ENCODE data around the gene APPBP2.
"Not testable (repeated sequence)": the region's sequence is repeated elsewhere in the genome, so short reads cannot be mapped to it uniquely, and the experiment has no call there.

APPBP2 gene

DNA sequence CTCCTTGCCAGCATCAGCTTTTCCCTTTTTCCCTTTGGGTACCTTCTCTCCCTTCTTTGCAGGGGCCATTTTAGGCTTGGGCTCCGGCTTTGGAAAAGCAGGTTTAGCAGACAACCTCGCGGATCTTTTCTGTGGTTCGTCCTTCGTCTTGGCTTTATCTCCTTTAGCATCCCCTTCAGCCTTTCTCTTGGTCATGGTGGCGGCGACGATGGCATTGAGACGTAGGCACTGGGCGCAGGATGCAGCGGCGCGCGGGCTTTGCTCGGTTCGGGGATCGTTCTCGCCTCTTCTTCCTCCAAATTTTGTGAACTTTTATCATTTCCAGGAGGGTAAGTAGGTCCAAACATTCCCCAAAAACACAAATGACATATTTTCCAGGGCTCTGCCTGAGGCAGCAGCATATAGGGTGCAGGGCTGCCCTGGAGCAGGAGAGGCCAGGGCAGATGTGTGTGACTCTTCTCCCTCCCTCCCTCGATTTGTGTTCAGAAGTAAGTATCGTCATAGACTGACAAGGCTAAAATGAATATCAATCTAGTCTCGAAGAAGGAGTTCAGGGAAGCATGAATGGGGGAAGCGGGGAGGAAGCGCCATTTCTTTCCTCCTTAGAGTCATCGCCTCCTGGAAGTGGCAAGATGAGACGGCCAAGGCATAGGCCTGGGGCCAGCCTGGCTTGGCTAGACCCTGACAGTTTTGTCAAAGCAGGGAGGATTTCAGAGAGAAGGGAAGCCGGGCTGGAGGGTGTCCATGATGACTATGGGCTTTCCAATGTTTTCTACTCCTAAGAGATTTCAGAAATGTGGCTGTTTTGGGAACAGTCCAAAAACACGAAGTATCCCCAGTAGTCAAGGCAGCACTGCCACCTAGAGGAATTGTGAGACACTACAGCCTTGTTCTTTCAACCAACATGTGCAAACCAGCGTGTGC is 90.5 kb downstream of the APPBP2 start:
- DNase-seq (ENCODE audit: low spot score) = peak; percentile 75

DNA sequence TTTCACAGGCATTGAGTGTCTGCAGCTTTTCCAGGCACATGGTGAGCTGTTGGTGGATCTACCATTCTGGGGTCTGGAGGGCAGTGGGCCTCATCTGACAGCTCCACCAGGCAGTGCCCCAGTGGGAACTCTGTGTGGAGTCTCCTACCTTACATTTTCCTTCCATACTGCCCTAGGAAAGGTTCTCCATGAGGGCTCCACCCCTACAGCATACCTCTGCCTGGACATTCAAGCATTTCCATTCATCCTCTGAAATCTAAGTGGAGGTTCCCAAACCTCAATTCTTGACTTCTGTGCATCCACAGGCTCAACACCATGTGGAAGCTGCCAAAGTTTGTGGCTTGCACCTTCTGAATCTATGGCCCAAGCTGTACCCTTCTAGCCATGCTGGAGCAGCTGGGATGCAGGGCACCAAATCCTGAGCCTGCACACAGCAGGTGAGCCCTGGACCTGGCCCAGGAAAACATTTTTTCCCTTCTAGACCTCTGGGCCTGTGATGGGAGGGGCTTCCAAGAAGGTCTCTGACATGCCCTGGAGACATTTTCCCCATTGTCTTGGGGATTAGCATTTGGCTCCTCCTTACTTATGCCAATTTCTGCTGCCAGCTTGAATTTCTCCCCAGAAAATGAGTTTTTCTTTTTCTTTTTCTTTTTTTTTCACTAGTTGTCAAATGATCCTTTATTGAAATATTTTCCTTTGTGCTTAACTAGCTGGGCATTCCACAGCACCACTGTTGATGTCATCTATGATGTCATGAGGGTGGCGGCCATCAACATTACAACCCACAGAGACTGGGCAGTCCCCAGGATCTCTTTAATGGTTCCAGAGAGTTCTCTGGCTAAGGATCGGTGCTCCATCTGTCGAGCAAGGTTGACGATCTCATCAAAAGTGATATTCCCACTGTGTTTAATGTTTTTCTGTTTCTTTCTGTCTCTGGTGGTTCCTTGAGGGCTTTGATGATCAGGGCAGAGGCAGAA is 92.7 kb downstream of the APPBP2 start:
- DNase-seq (ENCODE audit: low spot score) = not testable (repeated sequence)

DNA sequence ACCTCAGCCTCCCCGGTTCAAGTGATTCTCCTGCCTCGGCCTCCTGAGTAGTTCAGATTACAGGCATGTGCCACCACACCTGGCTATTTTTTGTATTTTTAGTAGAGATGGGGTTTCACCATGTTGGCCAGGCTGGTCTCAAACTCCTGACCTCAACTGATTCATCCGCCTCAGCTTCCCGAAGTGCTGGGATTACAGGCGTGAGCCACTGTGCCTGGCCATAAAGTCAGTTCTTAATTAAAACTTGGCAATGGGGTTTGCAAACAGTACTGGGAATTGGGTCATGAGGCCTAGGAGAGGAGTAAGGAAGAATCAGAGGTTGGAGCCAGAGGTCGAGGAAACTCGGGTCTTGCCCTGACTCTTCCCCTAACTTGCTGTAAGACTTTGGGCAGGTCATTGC is 95.5 kb downstream of the APPBP2 start:
- DNase-seq (ENCODE audit: low spot score) = not testable (repeated sequence)

DNA sequence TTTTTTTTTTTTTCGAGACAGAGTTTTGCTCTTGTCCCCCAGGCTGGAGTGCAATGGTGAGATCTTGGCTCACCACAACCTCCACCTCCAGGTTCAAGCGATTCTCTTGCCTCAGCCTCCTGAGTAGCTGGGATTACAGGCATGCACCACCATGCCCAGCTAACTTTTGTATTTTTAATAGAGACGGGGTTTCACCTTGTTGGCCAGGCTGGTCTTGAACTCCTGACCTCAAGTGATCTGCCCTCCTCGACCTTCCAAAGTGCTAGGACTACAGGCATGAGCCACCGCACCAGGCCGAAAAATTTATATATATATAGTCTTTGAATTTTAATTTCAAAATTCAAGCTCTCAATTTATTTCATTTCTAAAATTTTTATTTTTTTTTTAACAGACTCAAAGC is 97.6 kb downstream of the APPBP2 start:
- not testable (repeated sequence) for DNase-seq (ENCODE audit: low spot score)

DNA sequence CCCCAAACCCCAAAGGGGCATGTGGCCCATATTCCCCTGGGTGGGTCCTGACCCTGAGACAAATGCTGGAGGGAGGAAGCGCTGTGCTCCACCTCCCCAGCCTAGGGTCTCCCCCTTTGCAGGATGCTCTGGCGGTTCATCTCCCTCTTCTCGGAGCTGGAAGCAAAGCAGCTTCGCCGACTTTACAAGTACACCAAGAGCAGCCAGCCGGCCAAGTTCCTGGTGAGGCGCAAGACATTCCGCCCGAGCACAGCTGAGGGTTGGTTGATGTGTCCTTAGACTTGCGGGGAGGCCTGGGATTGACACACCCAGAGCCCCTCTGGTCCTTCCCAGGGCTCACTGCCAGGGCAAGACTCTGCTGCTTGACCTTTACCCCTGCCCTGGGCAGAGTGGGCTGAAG is 99.4 kb downstream of the APPBP2 start:
- DNase-seq (ENCODE audit: low spot score) = no peak

DNA sequence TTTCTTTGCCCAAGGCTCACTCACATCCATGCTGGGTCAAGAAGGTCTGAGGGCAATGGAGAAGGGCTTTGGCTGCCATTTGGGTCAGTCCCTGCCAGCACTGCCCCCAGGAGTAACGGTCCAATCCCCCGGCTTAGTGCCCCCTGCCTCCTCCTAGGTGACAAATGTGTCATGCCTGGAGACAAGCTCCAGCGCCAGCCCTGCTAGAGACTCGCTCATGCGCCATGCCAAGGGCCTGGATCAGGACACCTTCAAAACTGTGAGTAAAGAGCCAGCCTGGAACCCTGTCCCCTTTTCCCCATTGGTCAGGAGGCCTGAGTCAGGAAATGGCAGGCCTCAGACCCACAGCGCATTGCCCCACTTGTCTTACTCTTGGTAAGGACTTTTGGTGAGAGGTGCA is 100.4 kb downstream of the APPBP2 start:
- DNase-seq (ENCODE audit: low spot score) = no peak

DNA sequence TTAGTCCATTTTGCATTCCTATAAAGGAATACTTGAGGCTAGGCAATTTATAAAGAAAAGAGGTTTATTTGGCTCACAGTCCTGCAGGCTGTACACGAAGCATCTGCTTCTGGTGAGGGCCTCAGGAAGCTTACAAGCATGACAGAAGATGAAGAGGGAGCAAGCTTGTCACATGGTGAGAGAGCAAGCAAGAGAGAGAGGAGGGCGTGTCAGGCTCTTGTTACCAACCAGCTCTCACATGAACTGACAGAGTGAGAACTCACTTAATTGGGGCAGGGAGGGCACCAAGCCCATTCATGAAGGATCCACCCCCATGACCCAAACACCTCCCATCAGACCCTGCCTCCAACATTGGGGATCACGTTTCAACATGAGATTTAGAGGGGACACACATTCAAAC is 102.2 kb downstream of the APPBP2 start:
- DNase-seq (ENCODE audit: low spot score) = no peak

DNA sequence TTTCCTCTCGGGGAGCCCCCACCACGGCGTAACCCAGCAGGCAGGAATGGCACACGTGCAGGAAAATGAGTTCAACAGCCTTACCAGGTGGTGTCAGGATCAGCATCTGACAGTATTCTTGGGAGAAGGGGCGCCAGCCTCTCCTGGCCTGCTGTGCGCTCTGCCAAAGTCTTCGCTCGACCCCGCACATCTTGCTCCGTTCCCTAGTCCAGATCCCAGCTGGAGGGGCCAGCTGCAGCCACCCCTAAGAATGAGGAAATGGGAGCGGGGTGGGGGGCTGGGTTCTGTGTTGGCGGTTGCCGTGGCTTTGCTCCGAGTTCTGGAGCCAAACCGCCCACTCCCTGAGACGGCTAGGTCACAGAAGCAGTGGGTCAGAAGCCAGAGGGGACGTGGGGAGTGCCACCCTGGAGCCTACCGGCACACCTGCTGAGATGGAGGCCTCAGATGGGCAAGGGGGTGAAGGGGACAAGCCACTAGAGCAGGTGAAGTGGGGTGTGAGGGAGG is 103.8 kb downstream of the APPBP2 start, which contains the start of gene CHCT1:
Gene CHCT1, plus strand, starts transcription at position 328 of the 504 bp plus-strand sequence. Its CDS starts 104 bp downstream, at position 432.
- no peak for DNase-seq (ENCODE audit: low spot score)

DNA sequence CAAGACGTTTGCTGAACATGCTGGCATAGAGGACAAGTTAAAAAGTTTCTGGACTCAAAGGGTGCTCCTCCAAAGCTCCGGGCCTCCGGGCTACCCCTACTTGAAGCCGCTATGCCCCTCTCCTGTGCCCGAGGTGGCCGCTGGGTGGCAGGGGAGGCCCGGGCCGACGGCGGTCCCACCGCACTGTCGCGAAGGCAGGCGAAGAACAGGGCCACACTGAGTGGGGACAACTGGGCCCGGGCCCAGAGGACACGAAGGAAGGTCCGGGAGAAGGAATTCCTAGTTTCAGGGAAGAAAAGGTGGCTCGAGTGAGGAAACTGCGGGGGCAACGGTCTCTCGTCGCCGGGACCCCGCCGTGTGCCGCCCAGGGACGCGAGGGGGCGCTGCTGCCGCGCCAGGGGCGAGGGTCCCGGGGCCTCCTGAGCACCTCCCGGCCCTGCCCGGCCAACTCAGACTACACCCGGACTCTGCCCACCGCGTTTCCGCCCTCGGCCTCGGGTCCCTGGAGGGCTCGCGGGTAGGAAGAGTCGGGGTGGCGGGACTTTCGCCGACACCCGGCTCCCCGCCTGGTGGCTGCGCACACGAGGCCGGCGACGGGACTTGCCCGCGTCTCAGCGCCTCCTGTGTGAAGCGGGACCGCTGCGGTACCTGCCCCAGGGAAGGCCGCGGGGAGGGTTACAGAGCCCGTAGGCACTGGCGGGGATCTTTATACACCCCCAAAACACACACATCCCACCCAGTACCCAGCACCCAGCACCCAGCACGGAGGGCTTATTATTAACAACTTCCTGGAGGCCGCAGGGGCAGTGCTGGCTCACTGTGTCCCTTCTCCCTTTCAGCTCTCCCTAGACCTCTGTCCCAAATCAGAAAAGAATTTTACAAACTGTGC is 104.5 kb downstream of the APPBP2 start:
- DNase-seq (ENCODE audit: low spot score) = peak; percentile 72

DNA sequence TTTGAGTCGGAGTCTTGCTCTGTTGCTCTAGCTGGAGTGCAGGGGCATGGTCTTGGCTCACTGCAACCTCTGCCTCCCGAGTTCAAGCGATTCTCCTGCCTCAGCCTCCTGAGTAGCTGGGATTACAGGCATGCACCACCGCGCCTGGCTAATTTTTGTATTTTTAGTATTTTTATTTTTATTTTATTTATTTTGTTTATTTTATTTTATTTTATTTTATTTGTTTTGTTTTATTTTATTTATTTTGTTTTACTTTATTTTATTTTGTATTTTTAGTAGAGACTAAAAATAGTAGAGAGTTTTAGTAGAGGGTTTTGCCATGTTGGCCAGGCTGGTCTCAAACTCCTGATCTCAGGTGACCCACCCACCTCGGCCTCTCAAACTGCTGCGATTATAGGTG is 106.2 kb downstream of the APPBP2 start:
- not testable (repeated sequence) for DNase-seq (ENCODE audit: low spot score)

DNA sequence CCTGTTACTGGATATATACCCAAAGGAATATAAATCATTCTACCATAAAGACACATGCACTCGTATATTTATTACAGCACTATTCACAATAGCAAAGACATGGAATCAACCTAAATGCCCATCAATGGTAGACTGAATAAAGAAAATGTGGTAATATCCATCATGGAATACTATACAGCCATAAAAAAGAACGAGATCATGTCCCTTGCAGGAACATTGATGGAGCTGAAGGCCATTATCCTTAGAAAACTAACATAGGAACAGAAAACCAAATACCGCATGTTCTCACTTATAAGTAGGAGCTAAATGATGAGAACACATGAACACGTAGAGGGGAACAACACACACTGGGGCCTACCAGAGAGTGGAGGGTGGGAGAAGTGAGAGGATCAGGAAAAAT is 107.0 kb downstream of the APPBP2 start:
- DNase-seq (ENCODE audit: low spot score) = not testable (repeated sequence)

DNA sequence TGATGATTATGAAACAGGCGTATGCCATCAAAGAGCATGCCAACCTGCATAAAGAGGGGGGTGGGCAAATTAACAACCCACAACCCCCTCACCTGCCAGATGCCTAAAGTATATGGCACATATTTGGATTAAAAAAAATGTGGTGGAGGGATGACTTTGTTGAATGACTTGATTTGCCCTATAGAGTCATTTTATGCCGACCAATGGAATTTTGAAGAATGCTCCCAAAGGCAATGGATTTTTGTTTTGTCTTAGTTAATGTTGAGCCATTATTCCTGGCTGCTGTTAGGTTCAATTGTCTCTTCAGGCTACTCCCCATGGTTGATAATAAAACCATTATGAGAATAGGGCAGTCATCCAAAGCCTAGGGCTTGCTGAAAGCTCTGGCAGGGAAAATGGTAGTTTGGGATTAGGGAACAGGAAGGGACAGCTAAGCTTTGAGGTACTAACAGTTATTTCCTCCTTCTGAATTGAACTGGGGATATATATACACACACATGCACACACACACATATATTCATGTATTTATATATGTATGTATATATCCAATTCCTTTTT is 109.6 kb downstream of the APPBP2 start:
- DNase-seq (ENCODE audit: low spot score) = no peak

DNA sequence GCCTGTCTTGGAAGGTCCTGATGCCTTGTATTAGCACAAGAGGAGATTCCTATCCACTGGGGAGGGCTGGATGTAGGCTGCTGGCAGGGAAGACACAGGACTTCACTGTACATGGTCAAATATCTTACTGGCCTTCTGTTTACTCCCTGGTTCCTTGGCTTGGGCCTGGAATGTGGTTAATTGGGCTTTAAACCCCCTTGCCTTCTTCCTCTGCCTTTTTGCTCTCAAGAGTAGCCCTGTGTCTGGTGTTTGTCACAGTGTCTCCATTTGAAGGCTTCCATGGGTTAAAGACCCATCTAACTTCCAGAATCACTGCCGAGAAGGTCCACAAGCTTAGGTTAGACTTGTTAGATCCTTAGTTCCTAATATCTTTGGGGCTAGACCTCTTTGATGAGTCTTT is 110.9 kb downstream of the APPBP2 start:
- no peak for DNase-seq (ENCODE audit: low spot score)

DNA sequence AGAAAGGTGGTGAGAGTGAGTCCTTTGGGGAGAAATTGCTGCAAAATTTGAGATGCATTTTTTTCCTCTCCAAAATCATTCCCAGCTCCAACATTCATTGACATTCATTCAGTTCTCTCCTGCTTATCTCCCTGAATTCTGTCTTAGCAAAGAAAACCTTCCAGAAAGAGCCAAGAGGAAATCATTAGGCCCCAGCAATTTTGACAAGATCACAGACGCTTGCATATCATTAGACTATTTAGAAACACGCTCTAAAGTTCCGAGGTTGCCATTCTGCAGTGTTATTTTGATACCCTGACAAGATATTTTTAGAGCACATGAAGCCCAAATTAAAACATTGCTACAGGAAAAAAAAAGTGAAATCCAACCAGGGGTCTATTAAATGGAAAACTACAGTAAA is 113.3 kb downstream of the APPBP2 start:
- DNase-seq (ENCODE audit: low spot score) = no peak

DNA sequence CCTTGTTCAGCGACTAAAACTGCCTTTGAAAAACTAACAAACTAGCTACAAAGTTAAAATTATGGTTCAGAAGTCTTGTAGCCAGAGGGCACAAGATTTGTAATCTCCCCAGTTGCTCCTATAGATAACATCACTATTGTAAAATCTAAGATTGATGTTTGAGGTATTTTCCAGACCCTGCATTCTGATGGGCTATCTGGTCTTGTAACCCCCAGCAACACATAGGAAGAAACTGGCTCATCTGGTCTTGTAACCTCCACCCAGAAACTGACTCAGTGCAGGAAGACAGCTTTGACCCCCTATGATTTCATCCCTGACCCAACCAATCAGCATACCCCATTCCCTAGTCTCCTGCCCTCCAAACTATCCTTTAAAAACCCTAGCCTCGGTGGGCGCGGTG is 116.0 kb downstream of the APPBP2 start:
- DNase-seq (ENCODE audit: low spot score) = no peak

DNA sequence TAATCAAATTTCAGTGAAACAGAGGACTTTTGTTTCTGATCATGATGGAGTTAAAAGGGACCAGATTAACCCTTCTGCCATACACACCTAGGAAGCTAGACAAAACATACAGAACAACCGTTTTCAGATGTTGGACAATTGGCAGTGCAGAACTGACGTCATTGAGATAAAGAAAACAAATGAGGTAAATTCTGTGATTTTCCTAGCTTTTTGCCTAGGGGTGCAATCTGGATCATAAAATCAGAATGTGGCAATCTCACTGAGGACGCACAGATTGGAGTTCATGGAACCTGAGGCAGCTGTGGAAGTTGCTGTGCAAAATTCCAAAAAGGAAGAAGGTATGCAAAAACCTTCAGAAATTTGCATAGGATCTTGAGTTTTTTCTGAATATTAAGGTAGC is 119.2 kb downstream of the APPBP2 start:
- DNase-seq (ENCODE audit: low spot score) = no peak

DNA sequence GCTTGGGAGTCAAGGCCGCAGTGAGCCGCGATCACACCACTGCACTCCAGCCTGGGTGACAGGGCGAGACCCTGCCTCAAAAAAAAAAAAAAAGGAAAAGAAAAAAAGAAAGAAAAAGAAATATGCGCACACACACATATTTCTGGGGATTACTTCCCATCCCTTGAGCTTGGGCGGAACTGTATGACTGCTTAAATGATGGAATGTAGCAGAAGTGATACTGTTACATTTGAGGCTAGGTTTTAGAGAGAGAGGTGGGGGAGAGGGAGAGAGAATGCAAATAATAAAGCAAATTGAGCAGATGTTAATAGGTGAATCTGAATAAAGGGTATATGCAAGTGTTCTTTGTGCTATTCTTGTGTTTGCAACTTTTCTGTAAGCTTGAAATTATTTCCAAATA is 122.1 kb downstream of the APPBP2 start:
- no peak for DNase-seq (ENCODE audit: low spot score)

DNA sequence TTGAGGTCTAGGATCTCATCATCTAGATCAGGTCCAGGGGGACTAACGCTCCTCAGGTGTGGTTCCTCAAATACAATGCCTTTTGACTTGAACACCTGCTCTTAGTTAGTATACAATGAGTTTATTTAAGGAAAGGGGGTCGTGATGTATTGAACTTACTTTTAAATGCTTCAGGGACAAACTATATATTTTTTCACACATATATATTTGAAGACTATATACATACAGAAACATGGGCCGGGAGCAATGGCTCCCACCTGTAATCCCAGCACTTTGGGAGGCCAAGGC is 122.6 kb downstream of the APPBP2 start:
- no peak for DNase-seq (ENCODE audit: low spot score)

DNA sequence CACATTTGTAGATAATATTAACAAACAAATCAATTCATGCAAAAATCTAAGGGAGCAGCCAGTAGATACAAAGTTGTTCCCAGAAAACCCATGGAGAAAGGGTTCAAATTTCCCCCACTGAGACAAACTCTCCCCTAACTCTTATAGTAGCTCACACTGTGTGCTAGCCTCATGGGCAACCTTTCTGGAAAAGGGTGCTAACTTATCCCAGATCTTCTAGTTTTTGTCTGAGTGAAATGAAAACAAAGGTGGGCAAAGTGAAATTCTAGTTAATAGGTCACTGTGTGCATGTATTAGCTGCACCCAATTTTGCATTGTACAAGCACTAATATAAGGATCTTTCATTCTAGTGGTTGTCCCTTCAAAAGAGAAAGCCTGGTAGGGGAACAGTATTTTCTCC is 124.2 kb downstream of the APPBP2 start:
- no peak for DNase-seq (ENCODE audit: low spot score)

DNA sequence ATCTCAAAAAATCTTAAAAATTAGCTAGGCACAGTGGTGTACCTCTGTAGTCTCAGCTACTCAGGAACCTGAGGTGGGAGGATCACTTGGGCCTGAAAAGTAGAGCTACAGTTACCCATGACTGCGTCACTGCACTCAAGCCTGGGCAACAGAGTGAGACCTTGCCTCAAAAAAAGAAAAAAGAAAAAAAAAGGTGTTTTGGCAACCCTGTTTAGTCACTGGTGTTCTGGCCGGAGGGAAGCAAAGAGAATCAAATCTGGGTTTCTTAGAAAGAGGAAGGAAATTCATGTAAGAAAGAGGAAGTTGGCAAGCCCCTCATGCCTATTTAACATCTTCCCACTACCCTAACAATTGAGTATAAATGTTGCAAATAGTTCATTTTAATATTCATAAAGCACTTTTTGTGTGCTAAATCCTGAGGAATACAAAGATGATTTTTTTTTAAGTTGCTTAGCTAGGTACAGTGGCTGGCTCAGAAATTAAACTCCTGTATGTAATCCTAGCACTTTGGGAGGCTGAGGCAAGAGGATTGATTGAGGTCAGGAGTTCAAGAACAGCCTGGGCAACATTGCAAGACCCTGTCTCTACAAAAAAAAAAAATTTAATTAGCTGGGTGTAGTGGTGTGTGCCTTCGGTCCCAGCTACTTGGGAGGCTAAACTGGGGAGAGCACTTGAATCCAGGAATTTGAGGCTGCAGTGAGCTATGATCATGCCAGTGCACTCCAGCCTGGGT is 127.6 kb downstream of the APPBP2 start:
- DNase-seq (ENCODE audit: low spot score) = no peak

DNA sequence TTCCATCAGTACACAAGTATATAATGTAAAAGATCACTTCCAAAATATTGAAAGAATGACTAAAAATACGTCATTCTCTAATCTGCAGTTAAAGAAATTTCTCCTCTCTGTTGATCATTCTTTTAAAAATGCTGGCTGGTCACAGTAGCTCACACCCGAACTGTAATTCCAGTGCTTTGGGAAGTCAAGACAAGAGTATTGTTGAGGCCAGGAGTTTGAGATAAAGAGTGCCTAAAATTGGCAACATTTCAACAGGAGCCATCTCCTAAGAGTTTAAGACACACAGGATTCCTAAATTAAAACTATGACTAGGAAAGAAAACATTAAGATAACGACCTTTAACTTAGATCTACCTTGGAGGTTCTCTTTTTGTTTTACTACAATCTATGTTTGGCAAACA is 129.6 kb downstream of the APPBP2 start:
- no peak for DNase-seq (ENCODE audit: low spot score)

Measured in CD4-positive, alpha-beta T cell treated with Interleukin-2 at 100 ng/mL for 4 hours (primary cell).